Ishikawa (cell line): Measurements from ENCODE around the gene VRK2.

ENCODE experiments used
- CEBPB ChIP-seq: IDR thresholded peaks from 2 replicates; pipeline ENCODE4 v1.6.1; 2012
- CREB1 ChIP-seq: IDR thresholded peaks from 2 replicates; pipeline ENCODE4 v1.6.1; 2012; ENCODE audit warnings: low read depth
- EGR1 ChIP-seq: IDR thresholded peaks from 2 replicates; pipeline ENCODE4 v1.6.1; 2012
- EP300 ChIP-seq: IDR thresholded peaks from 2 replicates; pipeline ENCODE4 v1.6.1; 2012; ENCODE audit warnings: borderline replicate concordance
- FOXM1 ChIP-seq: IDR thresholded peaks from 2 replicates; pipeline ENCODE4 v1.6.1; 2012; ENCODE audit warnings: low read depth, borderline replicate concordance
- MAX ChIP-seq: IDR thresholded peaks from 2 replicates; pipeline ENCODE4 v1.6.1; 2012
- NFIC ChIP-seq: IDR thresholded peaks from 2 replicates; pipeline ENCODE4 v1.6.1; 2012
- RAD21 ChIP-seq: IDR thresholded peaks from 2 replicates; pipeline ENCODE4 v1.6.1; 2012; ENCODE audit warnings: low read depth
- REST ChIP-seq: IDR thresholded peaks from 2 replicates; pipeline ENCODE4 v1.6.1; 2012; ENCODE audit warnings: low read depth, mild to moderate bottlenecking
- TAF1 ChIP-seq: IDR thresholded peaks from 2 replicates; pipeline ENCODE4 v1.6.1; 2012; ENCODE audit warnings: low read depth, mild to moderate bottlenecking
- TCF12 ChIP-seq: IDR thresholded peaks from 2 replicates; pipeline ENCODE4 v1.6.1; 2012; ENCODE audit warnings: low read depth
- TEAD4 ChIP-seq: IDR thresholded peaks from 2 replicates; pipeline ENCODE4 v1.6.1; 2012
- USF1 ChIP-seq: IDR thresholded peaks from 2 replicates; pipeline ENCODE4 v1.6.1; 2012
- YY1 ChIP-seq: IDR thresholded peaks from 2 replicates; pipeline ENCODE4 v1.6.1; 2012; ENCODE audit warnings: low read depth
- ZBTB7A ChIP-seq: IDR thresholded peaks from 2 replicates; pipeline ENCODE4 v1.6.1; 2012; ENCODE audit warnings: low read depth

VRK2 gene

GRCh38 chr2:58137856-58138255, 91.2 kb downstream of the VRK2 start:
- TF ChIP-seq TAF1, result no peak
- no peak for TF ChIP-seq ZBTB7A
- TF ChIP-seq USF1, result no peak
- TF ChIP-seq TEAD4, result no peak
- no peak for TF ChIP-seq NFIC
- TF ChIP-seq MAX, result no peak
- no peak for TF ChIP-seq CEBPB
- no peak for TF ChIP-seq RAD21
- TF ChIP-seq CREB1, result no peak
- no peak for TF ChIP-seq EGR1
- no peak for TF ChIP-seq REST
- no peak for TF ChIP-seq TCF12
- TF ChIP-seq EP300, result no peak

- TF ChIP-seq TCF12 (no peak), EGR1 (no peak), MAX (no peak), EP300 (no peak), NFIC (no peak), FOXM1 (no peak), CEBPB (no peak), RAD21 (no peak), USF1 (no peak), TAF1 (no peak), ZBTB7A (no peak), TEAD4 (no peak), REST (no peak), CREB1 (no peak), YY1 (no peak)
These were observed 91.9 kb downstream of the VRK2 start for GRCh38 chr2:58138396-58139030.

- no peak for TF ChIP-seq EGR1
- no peak for TF ChIP-seq TEAD4
- TF ChIP-seq REST, result no peak
- TF ChIP-seq MAX, result no peak
- TF ChIP-seq EP300, result no peak
- TF ChIP-seq ZBTB7A, result no peak
- TF ChIP-seq NFIC, result no peak
- no peak for TF ChIP-seq CEBPB
- no peak for TF ChIP-seq FOXM1
These were observed 94.0 kb downstream of the VRK2 start for GRCh38 chr2:58140508-58141072.

GRCh38 chr2:58146707-58147106, 100.1 kb downstream of the VRK2 start:
- TF ChIP-seq EGR1 (no peak), YY1 (no peak), USF1 (no peak), RAD21 (no peak), TCF12 (no peak), TEAD4 (no peak), NFIC (no peak), REST (no peak), MAX (no peak), TAF1 (no peak), EP300 (no peak), ZBTB7A (no peak), FOXM1 (no peak), CEBPB (no peak), CREB1 (no peak)
